HepG2 (cell line): Measurements from ENCODE around the gene ADPRHL1. TPM values are rescaled to one million over a fixed set of nuclear protein-coding genes. Genes with fewer than 3 reads are reported as not detected.

ENCODE experiments used
- ATAC-seq: fragments of 200-7000 bp; cut with Tn5 transposase; 3 replicates; pipeline ENCODE4 v1.9.1; 2020; ENCODE audit warnings: mild to moderate bottlenecking, moderate library complexity
- BruUV-seq: library from RNA; stranded (reverse); fragments of 400-500 nt; replicated peaks from 2 replicates; lab custom pipeline; 2021; lab: Mats Ljungman, UMichigan
- CTCF ChIA-PET: fragments of 300-600 bp; formaldehyde crosslinking; extraction: SDS; loops from one replicate; lab custom pipeline; 2021; ENCODE audit warnings: low total read pairs, inconsistent platforms, low intra/inter-chr PET ratio; lab: Yijun Ruan, JAX
- POLR2A ChIA-PET: fragments of 350-600 bp; sonication (Branson Sonifier 250); formaldehyde crosslinking; loops from one replicate; lab custom pipeline; 2020; ENCODE audit warnings: antibody characterized with exemption, inconsistent platforms; lab: Yijun Ruan, JAX
- DNase-seq: peaks from one replicate; pipeline ENCODE4 v3.0.0-alpha.2; 2015; ENCODE audit warnings: low spot score
- FAIRE-seq: peaks from 3 replicates; lab custom pipeline; 2011; peaks lifted over from hg19 to GRCh38; lab: Jason Lieb, UNC
- H2AFZ ChIP-seq: one replicate; pipeline ENCODE4 v1.6.1; 2011; ENCODE audit warnings: low read length, inconsistent platforms
- H3K27ac ChIP-seq: fragments of 300-600 bp; 3 replicates; pipeline ENCODE4 v1.8.0; 2011; ENCODE audit warnings: mixed run types, mild to moderate bottlenecking, mixed read lengths, low read length, inconsistent platforms; ENCODE audit not compliant: insufficient read depth; ENCODE audit errors: extremely low read length
- H3K27me3 ChIP-seq, 2 experiments: fragments of 200-600 bp in 1 of 2; 2 replicates in 1 of 2; 3 replicates in 1 of 2; pipeline versions ENCODE4 v1.6.0 to v1.8.0; 2011; ENCODE audit warnings: low read length in 2 of 2, mild to moderate bottlenecking in 2 of 2, moderate library complexity in 2 of 2, inconsistent platforms in 1 of 2; ENCODE audit not compliant: insufficient read depth in 2 of 2, control insufficient read depth in 1 of 2
- H3K36me3 ChIP-seq, 2 experiments: fragments of 200-600 bp in 1 of 2; replicated peaks in 1 of 2; 2 replicates in 1 of 2; 3 replicates in 1 of 2; pipeline versions ENCODE4 v1.5.1 to v1.8.0; 2011; ENCODE audit warnings: low read length in 2 of 2, inconsistent platforms in 1 of 2; ENCODE audit not compliant: insufficient read depth in 2 of 2, control insufficient read depth in 1 of 2
- H3K4me1 ChIP-seq: 2 replicates; pipeline ENCODE4 v1.5.1; 2012; ENCODE audit warnings: low read length, inconsistent platforms; ENCODE audit not compliant: insufficient read depth
- H3K4me2 ChIP-seq: 2 replicates; pipeline ENCODE4 v1.6.0; 2011; ENCODE audit warnings: low read depth, low read length, inconsistent platforms
- H3K4me3 ChIP-seq, 3 experiments: fragments of 200-600 bp in 1 of 3; sonication (generic), shearing (Covaris generic) in 1 of 3; replicated peaks in 1 of 3; 2 replicates each; pipeline ENCODE4 v1.5.1; 2011 to 2016; ENCODE audit warnings: low read length in 3 of 3, inconsistent platforms in 2 of 3, low read depth in 2 of 3, mild to moderate bottlenecking in 2 of 3, control low read depth in 1 of 3, mixed read lengths in 1 of 3; ENCODE audit not compliant: insufficient read depth in 1 of 3
- H3K79me2 ChIP-seq: one replicate; pipeline ENCODE4 v1.6.1; 2011; ENCODE audit warnings: low read length, inconsistent platforms; ENCODE audit not compliant: insufficient read depth
- H3K9ac ChIP-seq: 2 replicates; pipeline ENCODE4 v1.6.0; 2011; ENCODE audit warnings: mild to moderate bottlenecking, low read depth, low read length, inconsistent platforms; ENCODE audit not compliant: insufficient read depth
- H3K9me3 ChIP-seq: 2 replicates; pipeline ENCODE4 v1.5.1; 2012; ENCODE audit warnings: mild to moderate bottlenecking, low read length
- H4K20me1 ChIP-seq: 2 replicates; pipeline ENCODE4 v1.6.0; 2011; ENCODE audit warnings: inconsistent platforms, mild to moderate bottlenecking, low read length, moderate library complexity; ENCODE audit not compliant: insufficient read depth
- HNF4A ChIP-seq: sonication (generic); formaldehyde crosslinking; IDR thresholded peaks from 2 replicates; pipeline ENCODE4 v1.4.0; 2020; ENCODE audit warnings: missing genetic modification reagents
- MEF2D ChIP-seq: sonication (generic); formaldehyde crosslinking; IDR thresholded peaks from 2 replicates; pipeline ENCODE4 v1.5.1; 2020; ENCODE audit warnings: mild to moderate bottlenecking, missing genetic modification reagents
- NR2C2 ChIP-seq: sonication (generic); formaldehyde crosslinking; IDR thresholded peaks from 2 replicates; pipeline ENCODE4 v1.4.0; 2020; ENCODE audit warnings: missing genetic modification reagents, mild to moderate bottlenecking, moderate library complexity, borderline replicate concordance
- SIX1 ChIP-seq: sonication (generic); formaldehyde crosslinking; IDR thresholded peaks from 2 replicates; pipeline ENCODE4 v1.4.0; 2020; ENCODE audit warnings: missing genetic modification reagents, borderline replicate concordance
- SKIL ChIP-seq: sonication (generic); formaldehyde crosslinking; IDR thresholded peaks from 2 replicates; pipeline ENCODE4 v1.8.0; 2022; ENCODE audit warnings: missing genetic modification reagents, mild to moderate bottlenecking, moderate library complexity, borderline replicate concordance
- SRF ChIP-seq: IDR thresholded peaks from 2 replicates; pipeline ENCODE4 v1.6.1; 2011; ENCODE audit warnings: mild to moderate bottlenecking, low read depth, low read length, moderate library complexity
- STAT5B ChIP-seq: sonication (generic); formaldehyde crosslinking; IDR thresholded peaks from 2 replicates; pipeline ENCODE4 v1.4.0; 2020; ENCODE audit warnings: missing genetic modification reagents
- ZC3H13 ChIP-seq: sonication (generic); formaldehyde crosslinking; IDR thresholded peaks from 2 replicates; pipeline ENCODE4 v1.8.1; 2023; ENCODE audit warnings: mild to moderate bottlenecking, missing genetic modification reagents, moderate library complexity
- ZFP36 ChIP-seq: fragments of 150-350 bp; IDR thresholded peaks from 2 replicates; pipeline ENCODE4 v1.6.1; 2018; ENCODE audit warnings: borderline replicate concordance, low read length, low read depth; ENCODE audit not compliant: partially characterized antibody
- ZFP41 ChIP-seq: sonication (generic); formaldehyde crosslinking; IDR thresholded peaks from 2 replicates; pipeline ENCODE4 v1.4.0; 2020; ENCODE audit warnings: mild to moderate bottlenecking, missing genetic modification reagents, borderline replicate concordance
- ZMYM2 ChIP-seq: sonication (generic); formaldehyde crosslinking; IDR thresholded peaks from 2 replicates; pipeline ENCODE4 v1.8.0; 2022; ENCODE audit warnings: mild to moderate bottlenecking, missing genetic modification reagents
- ZNF331 ChIP-seq: sonication (generic); formaldehyde crosslinking; IDR thresholded peaks from 2 replicates; pipeline ENCODE4 v1.4.0; 2020; ENCODE audit warnings: missing genetic modification reagents
- ZNF510 ChIP-seq: sonication (generic); formaldehyde crosslinking; IDR thresholded peaks from 2 replicates; pipeline ENCODE4 v1.4.0; 2020; ENCODE audit warnings: low read depth, mild to moderate bottlenecking, missing genetic modification reagents
- ZNF775 ChIP-seq: sonication (generic); formaldehyde crosslinking; IDR thresholded peaks from 2 replicates; pipeline ENCODE4 v1.4.0; 2020; ENCODE audit warnings: missing genetic modification reagents, mild to moderate bottlenecking, moderate library complexity, borderline replicate concordance
- WGBS: methylation state at CpG from one replicate; pipeline ENCODE4 v1.1.6; 2017; ENCODE audit warnings: low lambda C conversion rate; 5-methylcytosine and 5-hydroxymethylcytosine counted together
- in situ Hi-C: cut with HindIII; loops from 2 replicates; pipeline ENCODE4 v1.10.0; 2017; ENCODE audit warnings: low pct_unique_long_range_greater_than_20kb; ENCODE audit not compliant: extremely low pct_ligation_motif_present
- intact Hi-C: fragments of 100-400 bp; cut with micrococcal nuclease; formaldehyde crosslinking; loops from one replicate; pipeline ENCODE4 v1.10.0; 2022; ENCODE audit not compliant: unreplicated experiment
- polyA plus RNA-seq, 8 experiments: library from polyadenylated mRNA; depleted of rRNA in 3 of 8; stranded (reverse) in 7 of 8; unstranded in 1 of 8; fragments of >200 nt; fragmentation: Illumina TruSeq in 4 of 8; extraction: Trizol in 4 of 8; gene quantifications; 2 replicates each; pipeline versions ENCODE4 v1.2.1 to v1.2.3, GENCODE V29; 2011 to 2016; ENCODE audit warnings: low read depth in 4 of 8, missing spikeins in 1 of 8, mixed read lengths in 1 of 8; ENCODE audit not compliant: insufficient read depth in 1 of 8
- total RNA-seq, 5 experiments: library from RNA; depleted of rRNA; stranded (reverse); fragments of >200 nt; fragmentation: Illumina TruSeq; extraction: Trizol; gene quantifications; 2 replicates each; pipeline ENCODE4 v1.2.3, GENCODE V29; 2016; ENCODE audit warnings: low read depth in 1 of 5
- TF ChIP-seq, protein P1 (sequence below): sonication (generic); formaldehyde crosslinking; IDR thresholded peaks from 2 replicates; pipeline ENCODE4 v1.5.0; 2020; ENCODE audit warnings: missing genetic modification reagents
- TF ChIP-seq, protein P2 (sequence below): sonication (generic); formaldehyde crosslinking; IDR thresholded peaks from 2 replicates; pipeline ENCODE4 v1.4.0; 2020; ENCODE audit warnings: mild to moderate bottlenecking, missing genetic modification reagents

Gene ADPRHL1
- total and polyA plus RNA-seq, 2 of the 13 experiments (the other 11 are each of a cell fraction or from before 2014, with no cell fraction given), result 0.34 to 0.40 TPM

DNA sequence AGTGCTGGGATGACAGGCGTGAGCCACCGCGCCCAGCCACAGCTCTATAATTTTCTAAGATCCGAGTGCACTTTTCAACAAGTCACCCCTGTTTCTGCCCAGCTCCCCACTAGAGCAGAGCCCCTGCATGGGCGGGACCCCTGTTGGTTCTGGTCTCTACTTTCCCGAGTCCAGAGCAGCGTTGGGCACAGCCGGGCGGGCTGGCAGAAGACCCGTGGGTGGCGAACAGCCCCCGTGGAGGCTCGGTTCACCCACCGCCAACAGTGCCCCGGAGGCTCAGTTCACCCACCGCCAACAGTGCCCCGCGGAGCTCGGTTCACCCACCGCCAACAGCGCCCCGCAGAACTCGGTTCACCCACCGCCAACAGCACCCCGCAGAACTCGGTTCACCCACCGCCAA, 40.8 kb downstream of the ADPRHL1 start:
- H4K20me1 ChIP-seq, result no peaks in the 10 kb centered on the region
- H3K9me3 ChIP-seq, result no peaks in the 10 kb centered on the region
- DNase-seq (no peak), ATAC-seq (no peak), FAIRE-seq (no peak)
- ChIA-PET CTCF (no interaction called here), POLR2A (no interaction called here)
- WGBS, result 92% methylated on average over 27 of the region's 27 CpGs
- no TSS peak for BruUV-seq
- peaks cover 17 to 73% of the 10 kb centered on the region in 2 experiments for H3K27me3 ChIP-seq
- no peak overlapping the region for H2AFZ ChIP-seq
- no peak overlapping the region for H3K9ac ChIP-seq
- no peak overlapping the region for H3K4me2 ChIP-seq
- in situ Hi-C loops (no loop called here), intact Hi-C loops (no loop called here)
- no peaks in the 10 kb centered on the region for H3K79me2 ChIP-seq
- H3K27ac ChIP-seq, result no peak overlapping the region
- H3K4me3 ChIP-seq, result no peak overlapping the region
- H3K4me1 ChIP-seq, result peaks cover 18% of the 10 kb centered on the region
- TF ChIP-seq ZC3H13, result no peak
- TF ChIP-seq ZFP36, result no peak
- no peak for TF ChIP-seq SKIL
- TF ChIP-seq ZNF331 (CRISPR knock-in tag), result no peak
- no peak for TF ChIP-seq ZMYM2 (CRISPR knock-in tag)
- TF ChIP-seq ZFP41, result no peak
- no peak for TF ChIP-seq NR2C2 (CRISPR knock-in tag)
- TF ChIP-seq, protein P1, sequence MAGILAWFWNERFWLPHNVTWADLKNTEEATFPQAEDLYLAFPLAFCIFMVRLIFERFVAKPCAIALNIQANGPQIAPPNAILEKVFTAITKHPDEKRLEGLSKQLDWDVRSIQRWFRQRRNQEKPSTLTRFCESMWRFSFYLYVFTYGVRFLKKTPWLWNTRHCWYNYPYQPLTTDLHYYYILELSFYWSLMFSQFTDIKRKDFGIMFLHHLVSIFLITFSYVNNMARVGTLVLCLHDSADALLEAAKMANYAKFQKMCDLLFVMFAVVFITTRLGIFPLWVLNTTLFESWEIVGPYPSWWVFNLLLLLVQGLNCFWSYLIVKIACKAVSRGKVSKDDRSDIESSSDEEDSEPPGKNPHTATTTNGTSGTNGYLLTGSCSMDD, result no peak
- TF ChIP-seq SIX1 (CRISPR knock-in tag), result no peak
- TF ChIP-seq, protein P2, sequence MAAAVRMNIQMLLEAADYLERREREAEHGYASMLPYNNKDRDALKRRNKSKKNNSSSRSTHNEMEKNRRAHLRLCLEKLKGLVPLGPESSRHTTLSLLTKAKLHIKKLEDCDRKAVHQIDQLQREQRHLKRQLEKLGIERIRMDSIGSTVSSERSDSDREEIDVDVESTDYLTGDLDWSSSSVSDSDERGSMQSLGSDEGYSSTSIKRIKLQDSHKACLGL (CRISPR knock-in tag), result no peak
- TF ChIP-seq STAT5B (CRISPR knock-in tag), result no peak
- no peak for TF ChIP-seq HNF4A
- no peak for TF ChIP-seq ZNF510 (CRISPR knock-in tag)
- no peak for TF ChIP-seq ZNF775 (CRISPR knock-in tag)
- TF ChIP-seq MEF2D (CRISPR knock-in tag), result no peak
- no peak for TF ChIP-seq SRF
- TF ChIP-seq, all 625 proteins: peak for 0
- H3K36me3 ChIP-seq, result no peaks in the 10 kb centered on the region
